Stimulated activated CD4-positive, alpha-beta T cell treated with anti-CD3 and anti-CD28 coated beads, TNF-alpha, amount 100 ng/mL, for 4 hours (primary cell): Measurements from ENCODE around the gene ZNF500.
A peak's percentile ranks its signal among the peaks of the same experiment; 100 is the strongest.
"Not testable (repeated sequence)": the region's sequence is repeated elsewhere in the genome, so short reads cannot be mapped to it uniquely, and the experiment has no call there.

Source experiments
- DNase-seq, 3 experiments: peaks; one replicate each; pipeline ENCODE4 v3.0.0-alpha.2; 2020; ENCODE audit warnings: low read depth in 3 of 3

Gene ZNF500

GRCh38 chr16:4745274-4745569 lies 21.7 kb downstream of the ZNF500 start:
- DNase-seq: no peak

- DNase-seq: no peak
Observed at GRCh38 chr16:4744555-4745273, 22.2 kb downstream of the ZNF500 start.

- no peak for DNase-seq
Observed at GRCh38 chr16:4743226-4743878, 23.6 kb downstream of the ZNF500 start.

GRCh38 chr16:4738370-4738769 lies 28.6 kb downstream of the ZNF500 start:
- DNase-seq: not testable (repeated sequence)

GRCh38 chr16:4737545-4737944 lies 29.4 kb downstream of the ZNF500 start:
- DNase-seq: no peak

GRCh38 chr16:4736546-4736945 lies 30.4 kb downstream of the ZNF500 start:
- no peak for DNase-seq

- peak; percentile 89 to 93 (median 89) for DNase-seq
Observed at GRCh38 chr16:4734730-4735535, 32.0 kb downstream of the ZNF500 start.

- DNase-seq: peak; percentile 55 to 66 (median 57)
Observed at GRCh38 chr16:4734063-4734729, 32.8 kb downstream of the ZNF500 start, which contains the start of the genes ANKS3 and DNAAF8. ANKS3 (minus strand) TSS chr16:4734271; CDS start chr16:4730149, 4,122 bp downstream. DNAAF8 (plus strand) TSS chr16:4734537; CDS start chr16:4736515, 1,978 bp downstream.

- peak in 2 of 3 experiments; percentile 3 to 13 for DNase-seq
Observed at GRCh38 chr16:4733747-4734062, 33.3 kb downstream of the ZNF500 start.

- no peak for DNase-seq
Observed at GRCh38 chr16:4733211-4733742, 33.7 kb downstream of the ZNF500 start.

GRCh38 chr16:4729876-4730275 lies 37.1 kb downstream of the ZNF500 start:
- no peak for DNase-seq

GRCh38 chr16:4728676-4729075 lies 38.3 kb downstream of the ZNF500 start:
- no peak for DNase-seq

- no peak for DNase-seq
Observed at GRCh38 chr16:4726616-4727015, 40.3 kb downstream of the ZNF500 start.

GRCh38 chr16:4724661-4725270 lies 42.2 kb downstream of the ZNF500 start:
- no peak for DNase-seq

GRCh38 chr16:4723071-4723767 lies 43.7 kb downstream of the ZNF500 start:
- no peak for DNase-seq

- no peak for DNase-seq
Observed at GRCh38 chr16:4718466-4718865, 48.5 kb downstream of the ZNF500 start.

GRCh38 chr16:4714996-4715395 lies 52.0 kb downstream of the ZNF500 start:
- no peak for DNase-seq

- DNase-seq: no peak
Observed at GRCh38 chr16:4713663-4714501, 53.1 kb downstream of the ZNF500 start.

GRCh38 chr16:4709481-4709880 lies 57.5 kb downstream of the ZNF500 start:
- DNase-seq: no peak

GRCh38 chr16:4706871-4707270 lies 60.1 kb downstream of the ZNF500 start:
- no peak for DNase-seq
